GM19328 (cell line): Measurements from ENCODE around the gene CUX1.
"Not testable (repeated sequence)": the region's sequence is repeated elsewhere in the genome, so short reads cannot be mapped to it uniquely, and the experiment has no call there.

Source experiments
- ATAC-seq: cut with Tn5 transposase; IDR thresholded peaks from one replicate; pipeline ENCODE4 v1.9.1; 2021; ENCODE audit warnings: mild to moderate bottlenecking, moderate library complexity; ENCODE audit not compliant: unreplicated experiment

Gene CUX1

GRCh38 chr7:102036958-102037357, 219.5 kb downstream of the CUX1 start:
- no peak for ATAC-seq

GRCh38 chr7:102039706-102040105, 222.3 kb downstream of the CUX1 start:
- no peak for ATAC-seq

- ATAC-seq = no peak
These were observed 223.1 kb downstream of the CUX1 start for GRCh38 chr7:102040569-102040968.

GRCh38 chr7:102042016-102042656, 224.7 kb downstream of the CUX1 start:
- ATAC-seq = no peak

GRCh38 chr7:102042796-102043195, 225.4 kb downstream of the CUX1 start:
- ATAC-seq = not testable (repeated sequence)

- ATAC-seq = no peak
These were observed 227.2 kb downstream of the CUX1 start for GRCh38 chr7:102044641-102044983.

GRCh38 chr7:102044984-102045673, 227.7 kb downstream of the CUX1 start:
- ATAC-seq = no peak

GRCh38 chr7:102045681-102046372, 228.4 kb downstream of the CUX1 start:
- no peak for ATAC-seq

GRCh38 chr7:102046373-102047117, 229.1 kb downstream of the CUX1 start:
- no peak for ATAC-seq

- ATAC-seq = no peak
These were observed 229.7 kb downstream of the CUX1 start for GRCh38 chr7:102047167-102047566.

GRCh38 chr7:102049765-102050164, 232.3 kb downstream of the CUX1 start:
- no peak for ATAC-seq

GRCh38 chr7:102050864-102051460, 233.5 kb downstream of the CUX1 start:
- ATAC-seq = no peak

- not testable (repeated sequence) for ATAC-seq
These were observed 234.3 kb downstream of the CUX1 start for GRCh38 chr7:102051736-102052135.

- ATAC-seq = no peak
These were observed 236.7 kb downstream of the CUX1 start for GRCh38 chr7:102054158-102054557.

- no peak for ATAC-seq
These were observed 238.0 kb downstream of the CUX1 start for GRCh38 chr7:102055181-102055976.

GRCh38 chr7:102059524-102059923, 242.1 kb downstream of the CUX1 start:
- ATAC-seq = no peak

GRCh38 chr7:102061354-102061945, 244.0 kb downstream of the CUX1 start:
- ATAC-seq = no peak

GRCh38 chr7:102061981-102062390, 244.6 kb downstream of the CUX1 start:
- ATAC-seq = no peak

GRCh38 chr7:102063690-102064180, 246.3 kb downstream of the CUX1 start:
- ATAC-seq = no peak
